GM12878 (cell line): ENCODE results near the gene CD300H. TPM values are rescaled to one million over a fixed set of nuclear protein-coding genes. Genes with fewer than 3 reads are reported as not detected.

Experiments used
- ATAC-seq: fragments of 200-7000 bp; cut with Tn5 transposase; 3 replicates; pipeline ENCODE4 v1.9.1; 2020; ENCODE audit warnings: mild to moderate bottlenecking, moderate library complexity
- BruUV-seq: library from RNA; stranded (reverse); fragments of 400-500 nt; replicated peaks from 2 replicates; lab custom pipeline; 2021; lab: Mats Ljungman, UMichigan
- CTCF ChIA-PET: fragments of 300-600 bp; sonication (Branson Sonifier 250); formaldehyde crosslinking; extraction: SDS; loops from one replicate; lab custom pipeline; 2021; ENCODE audit warnings: inconsistent platforms; lab: Yijun Ruan, JAX
- POLR2A ChIA-PET: fragments of 350-600 bp; formaldehyde crosslinking; extraction: SDS; loops from one replicate; lab custom pipeline; 2021; ENCODE audit warnings: inconsistent platforms; lab: Charles Lee
- RAD21 ChIA-PET: fragments of 300-600 bp; sonication (Branson Sonifier 250); formaldehyde crosslinking; loops from one replicate; lab custom pipeline; 2023; ENCODE audit warnings: antibody characterized with exemption; ENCODE audit not compliant: unreplicated experiment; lab: Charles Lee
- SMC1A ChIA-PET: fragments of 300-600 bp; sonication (Branson Sonifier 250); formaldehyde crosslinking; loops from one replicate; lab custom pipeline; 2023; ENCODE audit not compliant: unreplicated experiment, uncharacterized antibody; lab: Charles Lee
- DNase-seq: peaks from one replicate; pipeline ENCODE4 v3.0.0-alpha.2; 2011; ENCODE audit warnings: low read depth, low spot score
- FAIRE-seq: peaks from 3 replicates; lab custom pipeline; 2011; peaks lifted over from hg19 to GRCh38; lab: Jason Lieb, UNC
- H2AFZ ChIP-seq: 2 replicates; pipeline ENCODE4 v1.6.0; 2011; ENCODE audit warnings: low read depth, low read length, control low read depth; ENCODE audit not compliant: control insufficient read depth
- H3K27ac ChIP-seq: 2 replicates; pipeline ENCODE4 v1.5.1; 2011; ENCODE audit warnings: control low read depth; ENCODE audit not compliant: control insufficient read depth, insufficient read depth
- H3K27me3 ChIP-seq, 2 experiments: replicated peaks in 1 of 2; 2 replicates each; pipeline versions ENCODE4 v1.6.0 to v1.6.1; 2011; ENCODE audit warnings: low read length in 1 of 2; ENCODE audit not compliant: control insufficient read depth in 2 of 2, insufficient read depth in 2 of 2
- H3K36me3 ChIP-seq, 2 experiments: 2 replicates each; pipeline ENCODE4 v1.5.1; 2011; ENCODE audit warnings: low read length in 1 of 2; ENCODE audit not compliant: control insufficient read depth in 2 of 2, insufficient read depth in 2 of 2
- H3K4me1 ChIP-seq: 2 replicates; pipeline ENCODE4 v1.6.1; 2011; ENCODE audit warnings: mild to moderate bottlenecking, low read length, moderate library complexity, mixed read lengths; ENCODE audit not compliant: control insufficient read depth, insufficient read depth
- H3K4me2 ChIP-seq: 2 replicates; pipeline ENCODE4 v1.6.0; 2011; ENCODE audit warnings: control low read depth; ENCODE audit not compliant: control insufficient read depth, insufficient read depth
- H3K4me3 ChIP-seq: fragments of 200-600 bp; sonication (generic); 2 replicates; pipeline ENCODE4 v1.5.1; 2016
- H3K79me2 ChIP-seq: 2 replicates; pipeline ENCODE4 v1.6.0; 2011; ENCODE audit warnings: low read length; ENCODE audit not compliant: control insufficient read depth, insufficient read depth
- H3K9ac ChIP-seq: 2 replicates; pipeline ENCODE4 v1.8.0; 2011; ENCODE audit warnings: low read length, control low read depth, mixed read lengths; ENCODE audit not compliant: control insufficient read depth, insufficient read depth
- H3K9me3 ChIP-seq: replicated peaks from 3 replicates; pipeline ENCODE4 v1.5.1; 2011; ENCODE audit warnings: mild to moderate bottlenecking, low read length; ENCODE audit not compliant: control insufficient read depth, insufficient read depth
- H4K20me1 ChIP-seq: 2 replicates; pipeline ENCODE4 v1.6.0; 2011; ENCODE audit not compliant: control insufficient read depth, insufficient read depth
- HDAC2 ChIP-seq: fragments of 200-600 bp; sonication (generic); IDR thresholded peaks from 2 replicates; pipeline ENCODE4 v1.6.1; 2017
- IKZF1 ChIP-seq: fragments of 450-650 bp; conservative IDR thresholded peaks from 2 replicates; pipeline ENCODE4 v1.6.1; 2017; ENCODE audit warnings: antibody characterized with exemption, mild to moderate bottlenecking
- NFXL1 ChIP-seq: fragments of 450-650 bp; IDR thresholded peaks from 2 replicates; pipeline ENCODE4 v1.6.1; 2017; ENCODE audit warnings: antibody characterized with exemption, mild to moderate bottlenecking, borderline replicate concordance
- PKNOX1 ChIP-seq: fragments of 450-650 bp; IDR thresholded peaks from 2 replicates; pipeline ENCODE4 v1.6.1; 2016; ENCODE audit warnings: mild to moderate bottlenecking
- PML ChIP-seq: IDR thresholded peaks from 2 replicates; pipeline ENCODE4 v1.6.1; 2012; ENCODE audit warnings: low read length, inconsistent platforms
- RB1 ChIP-seq: fragments of 450-650 bp; formaldehyde crosslinking; IDR thresholded peaks from 2 replicates; pipeline ENCODE4 v1.6.1; 2017; ENCODE audit warnings: mild to moderate bottlenecking, borderline replicate concordance
- RELA ChIP-seq: fragments of 450-650 bp; IDR thresholded peaks from 2 replicates; pipeline ENCODE4 v1.8.0; 2014; ENCODE audit warnings: borderline replicate concordance; ENCODE audit not compliant: partially characterized antibody
- SKIL ChIP-seq: fragments of 450-650 bp; IDR thresholded peaks from 2 replicates; pipeline ENCODE4 v1.6.1; 2017; ENCODE audit warnings: mild to moderate bottlenecking, low read depth, inconsistent platforms; ENCODE audit not compliant: poor library complexity, severe bottlenecking
- STAT1 ChIP-seq: fragments of 450-650 bp; conservative IDR thresholded peaks from 2 replicates; pipeline ENCODE4 v1.6.1; 2014; ENCODE audit warnings: antibody characterized with exemption, mild to moderate bottlenecking
- YY1 ChIP-seq: IDR thresholded peaks from 2 replicates; pipeline ENCODE4 v1.6.1; 2011; ENCODE audit warnings: low read depth, mild to moderate bottlenecking, low read length
- WGBS: methylation state at CpG from one replicate; pipeline ENCODE4 v1.1.6; 2016; ENCODE audit warnings: low lambda C conversion rate; ENCODE audit not compliant: insufficient replicate concordance, insufficient coverage; ENCODE audit errors: missing lambda C conversion rate; 5-methylcytosine and 5-hydroxymethylcytosine counted together
- in situ Hi-C: fragments of 300-500 bp; cut with MboI; formaldehyde crosslinking; loops from 9 replicates; pipeline ENCODE4 v1.14.3; 2018; ENCODE audit warnings: mixed read lengths
- intact Hi-C: fragments of 100-400 bp; cut with micrococcal nuclease; formaldehyde crosslinking; loops from one replicate; pipeline ENCODE4 v1.14.2; 2022; ENCODE audit not compliant: unreplicated experiment
- polyA plus RNA-seq, 11 experiments: library from polyadenylated mRNA; depleted of rRNA in 4 of 11; unstranded in 6 of 11; stranded (reverse) in 5 of 11; fragments of >200 nt; fragmentation: Nextera tagmentation in 4 of 11; fragmentation: Illumina TruSeq in 1 of 11; extraction: Ambion mirVana in 4 of 11; extraction: Trizol in 1 of 11; gene quantifications; 1 replicate in 1 of 11; 2 replicates in 10 of 11; pipeline versions ENCODE4 v1.2.1 to v1.2.3, GENCODE V29; 2011 to 2016; ENCODE audit warnings: inconsistent platforms in 2 of 11, missing spikeins in 2 of 11, low read depth in 1 of 11
- total RNA-seq, 4 experiments: library from RNA; depleted of rRNA in 3 of 4; stranded (reverse); fragments of >200 nt in 3 of 4; fragmentation: Illumina TruSeq in 1 of 4; extraction: Trizol in 1 of 4; gene quantifications; 2 replicates each; pipeline versions ENCODE4 v1.2.1 to v1.2.3, GENCODE V29; 2013 to 2021

CD300H gene
- total and polyA plus RNA-seq, 10 of the 15 experiments (the other 5 are each of a cell fraction or from before 2014, with no cell fraction given) = not detected

- TF ChIP-seq RB1 (no peak), PKNOX1 (peak; percentile 88), HDAC2 (no peak), SKIL (no peak), YY1 (peak; percentile 94), STAT1 (no peak), IKZF1 (no peak)
Measured at GRCh38 chr17:74532115-74532514, 35.2 kb downstream of the CD300H start (continued).

- H3K4me2 ChIP-seq = no peak within 1 kb of the TSS
- H3K36me3 ChIP-seq = no peaks in the 10 kb centered on the region
- no peak for FAIRE-seq
- peak; percentile 55 for ATAC-seq
- POLR2A ChIA-PET = interaction anchor here (1.0 to 1.3 kb wide), 4 partner anchors 9 to 62 kb away, joined by 3 to 5 read pairs (median 4); no protein-coding TSS in a partner anchor
- RAD21 ChIA-PET = interaction anchor here (0.6 to 3.7 kb wide), 17 partner anchors 18 to 355 kb away, joined by 3 to 45 read pairs (median 5); partner anchors contain the start of gene GPR142
- no TSS peak for BruUV-seq
- CTCF ChIA-PET = interaction anchor here (0.7 to 5.8 kb wide), 24 partner anchors 11 to 328 kb away, joined by 3 to 68 read pairs (median 7); partner anchors contain the start of genes GPR142 and RPL38
- intact Hi-C loops (loop anchor here (5.0 kb wide), 1 partner anchor 229 kb away; no protein-coding TSS in a partner anchor), in situ Hi-C loops (no loop called here)
- no peak within 1 kb of the TSS for H3K9ac ChIP-seq
- no peak for DNase-seq
- whole genome bisulfite sequencing = 30% methylated on average over 10 of the region's 10 CpGs
- SMC1A ChIA-PET = interaction anchor here (1.3 to 7.5 kb wide), 11 partner anchors 9 to 163 kb away, joined by 3 to 45 read pairs (median 14); partner anchors contain the start of gene GPR142
- no peak within 1 kb of the TSS; the same call in 1 of the 2 replicates for H2AFZ ChIP-seq
- H4K20me1 ChIP-seq = no peaks in the 10 kb centered on the region
- TF ChIP-seq NFXL1 = no peak
- TF ChIP-seq RELA = no peak
- TF ChIP-seq IKZF1 = peak; percentile 60
- no peak for TF ChIP-seq PML
- no peak within 1 kb of the TSS for H3K4me3 ChIP-seq
- peaks cover 0 to 1% of the 10 kb centered on the region in 2 experiments; a peak in 1 of 4 replicates for H3K27me3 ChIP-seq
- H3K4me1 ChIP-seq = peaks cover 7% of the 10 kb centered on the region
- no peaks in the 10 kb centered on the region; the same call in 2 of the 3 replicates for H3K9me3 ChIP-seq
- H3K27ac ChIP-seq = no peak within 1 kb of the TSS
- no peaks in the 10 kb centered on the region for H3K79me2 ChIP-seq
Measured at GRCh38 chr17:74531231-74531761, 36.0 kb downstream of the CD300H start, which contains the start of gene CD300LB. CD300LB (minus strand) TSS chr17:74531475; CDS start chr17:74531350, 125 bp downstream.
